D721Med (cell line): ENCODE data around the gene PHACTR3.

ENCODE experiments used
- DNase-seq: peaks from one replicate; pipeline ENCODE4 v3.0.0; 2011; ENCODE audit warnings: low spot score; ENCODE audit not compliant: insufficient read length
- FAIRE-seq: peaks from 2 replicates; lab custom pipeline; 2011; peaks lifted over from hg19 to GRCh38; lab: Jason Lieb, UNC
- TF ChIP-seq, protein P1 (sequence below): IDR thresholded peaks from 2 replicates; pipeline ENCODE4 v1.5.1; 2012; ENCODE audit warnings: mild to moderate bottlenecking, control low read depth; ENCODE audit not compliant: insufficient read depth; ENCODE audit errors: missing control alignments

The PHACTR3 gene

DNA sequence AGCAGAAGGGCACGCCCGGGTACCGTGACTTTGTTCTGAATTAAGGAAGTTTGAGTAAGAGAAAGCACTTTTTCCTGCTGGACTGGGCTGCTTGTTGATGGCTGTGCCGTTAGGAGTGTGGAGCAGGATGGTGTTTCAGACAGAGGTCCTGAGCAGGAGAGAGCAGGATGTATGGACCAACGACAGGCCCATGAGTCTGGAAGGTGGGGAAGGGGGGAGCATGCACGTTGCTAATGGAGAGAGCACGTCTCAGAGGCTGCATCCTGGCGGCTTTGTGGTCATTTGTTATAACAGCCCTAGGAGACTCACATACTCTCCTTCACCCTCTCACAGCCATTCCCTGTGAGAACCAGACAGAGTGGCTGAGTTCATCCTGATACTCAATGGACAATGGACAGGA lies 56.8 kb downstream of the PHACTR3 start:
- TF ChIP-seq, protein P1, sequence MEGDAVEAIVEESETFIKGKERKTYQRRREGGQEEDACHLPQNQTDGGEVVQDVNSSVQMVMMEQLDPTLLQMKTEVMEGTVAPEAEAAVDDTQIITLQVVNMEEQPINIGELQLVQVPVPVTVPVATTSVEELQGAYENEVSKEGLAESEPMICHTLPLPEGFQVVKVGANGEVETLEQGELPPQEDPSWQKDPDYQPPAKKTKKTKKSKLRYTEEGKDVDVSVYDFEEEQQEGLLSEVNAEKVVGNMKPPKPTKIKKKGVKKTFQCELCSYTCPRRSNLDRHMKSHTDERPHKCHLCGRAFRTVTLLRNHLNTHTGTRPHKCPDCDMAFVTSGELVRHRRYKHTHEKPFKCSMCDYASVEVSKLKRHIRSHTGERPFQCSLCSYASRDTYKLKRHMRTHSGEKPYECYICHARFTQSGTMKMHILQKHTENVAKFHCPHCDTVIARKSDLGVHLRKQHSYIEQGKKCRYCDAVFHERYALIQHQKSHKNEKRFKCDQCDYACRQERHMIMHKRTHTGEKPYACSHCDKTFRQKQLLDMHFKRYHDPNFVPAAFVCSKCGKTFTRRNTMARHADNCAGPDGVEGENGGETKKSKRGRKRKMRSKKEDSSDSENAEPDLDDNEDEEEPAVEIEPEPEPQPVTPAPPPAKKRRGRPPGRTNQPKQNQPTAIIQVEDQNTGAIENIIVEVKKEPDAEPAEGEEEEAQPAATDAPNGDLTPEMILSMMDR, result no peak
- DNase-seq (no peak), FAIRE-seq (no peak)

DNA sequence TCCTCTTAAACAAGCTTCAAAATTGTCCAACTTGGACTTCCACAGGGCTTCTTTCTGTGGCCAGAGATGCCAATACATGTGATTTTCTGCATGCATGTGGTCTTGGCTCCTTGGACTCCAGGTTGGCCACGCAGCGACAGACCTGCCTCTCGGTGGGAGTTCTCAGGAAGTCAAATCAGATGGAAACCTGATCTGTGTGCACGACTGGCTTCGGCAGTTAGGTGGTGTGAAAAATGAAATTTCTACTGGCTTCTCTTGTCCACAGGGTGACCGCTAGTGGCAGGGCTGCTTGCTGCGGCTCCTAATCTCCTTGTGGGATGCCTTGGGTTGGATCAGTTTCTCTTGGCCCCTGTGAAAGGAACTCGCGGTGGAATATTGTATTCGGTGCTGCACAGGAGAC lies 57.3 kb downstream of the PHACTR3 start:
- TF ChIP-seq, protein P1, result no peak
- DNase-seq (no peak), FAIRE-seq (no peak)

DNA sequence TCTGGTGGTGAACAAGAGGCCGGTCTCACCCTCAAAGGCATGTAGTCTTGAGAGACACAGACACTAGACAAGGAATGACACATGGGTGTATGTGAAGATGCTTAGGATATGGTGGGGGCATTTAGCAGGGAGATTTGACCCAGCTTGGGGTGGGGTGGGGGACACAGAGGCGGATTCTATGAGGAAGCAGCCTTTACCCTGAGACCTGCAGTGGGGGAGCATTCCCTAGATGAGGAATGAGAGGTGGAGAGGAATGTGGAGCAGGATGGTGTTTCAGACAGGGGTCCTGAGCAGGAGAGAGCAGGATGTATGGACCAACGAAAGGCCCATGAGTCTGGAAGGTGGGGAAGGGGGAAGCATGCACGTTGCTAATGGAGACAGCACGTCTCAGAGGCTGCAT lies 57.8 kb downstream of the PHACTR3 start:
- FAIRE-seq (no peak), DNase-seq (no peak)
- TF ChIP-seq, protein P1, result no peak

DNA sequence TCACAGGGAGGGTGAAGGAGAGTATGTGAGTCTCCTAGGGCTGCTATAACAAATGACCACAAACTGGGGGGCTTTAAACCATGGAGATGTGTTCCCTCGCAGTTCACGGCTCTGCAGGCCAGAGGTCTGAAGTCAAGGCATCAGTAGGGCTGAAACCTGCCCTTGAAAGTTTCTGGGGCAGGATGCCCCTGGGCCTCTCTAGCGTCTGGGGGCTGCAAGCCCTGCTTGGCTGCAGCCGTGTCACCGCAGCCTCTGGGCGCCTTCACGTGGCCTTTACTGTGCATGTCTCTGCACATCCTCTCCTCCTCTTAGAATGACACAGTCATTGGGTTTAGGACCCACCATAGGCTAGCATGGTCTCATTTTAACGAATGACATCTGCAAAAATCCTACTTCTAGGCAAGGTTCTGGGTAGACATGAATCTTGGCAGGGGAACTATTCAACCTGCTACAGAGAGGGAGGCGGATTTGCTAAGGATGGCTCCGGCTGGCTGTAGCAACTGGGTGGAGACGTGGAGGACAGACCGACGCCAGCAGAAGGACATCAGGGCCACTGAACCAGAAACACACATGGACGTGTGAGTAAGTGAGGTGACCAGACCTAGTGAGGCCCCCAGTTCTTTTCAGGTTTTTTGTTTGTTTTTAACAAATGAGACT lies 58.6 kb downstream of the PHACTR3 start:
- FAIRE-seq (no peak), DNase-seq (no peak)
- TF ChIP-seq, protein P1, result no peak

DNA sequence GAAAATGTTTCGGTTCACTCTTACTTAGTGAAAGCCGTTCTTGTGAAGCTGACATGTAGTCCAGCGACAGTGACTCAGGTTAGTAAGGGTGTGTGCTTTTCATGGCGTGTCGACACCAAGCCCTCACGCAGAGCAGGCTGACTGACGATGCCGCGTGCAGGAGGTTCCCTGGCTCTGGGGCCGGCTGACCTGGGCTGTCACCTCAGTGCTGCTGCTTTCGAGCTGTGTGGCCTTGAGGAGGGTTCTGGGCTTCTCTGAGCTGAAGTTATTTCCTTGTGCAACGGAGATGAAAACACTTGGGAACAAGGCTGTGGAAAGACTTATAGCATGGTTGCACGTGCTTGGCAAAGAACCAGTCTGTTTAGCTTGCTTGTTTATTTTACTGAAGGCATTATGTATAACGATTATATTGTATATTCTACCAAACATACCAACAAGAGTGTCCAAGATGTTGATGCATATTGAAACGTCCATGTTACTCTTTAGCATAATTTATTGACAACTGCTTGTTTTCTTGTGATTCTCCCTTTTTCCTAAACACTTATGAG lies 59.2 kb downstream of the PHACTR3 start:
- DNase-seq (no peak), FAIRE-seq (no peak)
- TF ChIP-seq, protein P1, result no peak

DNA sequence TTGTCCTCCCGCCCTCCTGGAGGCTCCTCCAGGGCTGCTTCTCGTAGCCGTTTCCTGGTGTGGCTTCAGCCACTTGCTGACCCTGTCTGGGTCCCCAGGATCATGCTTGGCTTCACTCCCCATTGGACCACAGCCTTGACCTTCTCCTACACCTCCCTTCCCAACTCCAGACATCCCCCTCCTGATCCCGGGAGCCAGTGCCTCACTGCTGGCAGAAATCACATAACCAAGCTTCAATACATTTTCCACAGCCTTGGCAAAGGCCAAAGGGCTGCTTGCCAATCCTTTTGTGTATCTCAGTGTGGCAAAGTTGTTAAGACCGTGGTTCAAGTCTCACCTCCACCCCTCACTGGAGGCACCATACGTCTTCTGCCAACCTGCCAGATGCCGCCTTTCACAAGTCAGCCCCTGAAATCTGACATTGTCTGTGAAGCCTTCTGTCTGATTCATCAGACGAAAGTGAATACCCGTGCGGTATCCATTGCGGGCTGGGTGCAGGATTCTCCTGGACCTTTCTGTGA lies 60.1 kb downstream of the PHACTR3 start:
- DNase-seq (no peak), FAIRE-seq (no peak)

More for the DNA sequence above, 60.1 kb downstream of the PHACTR3 start:
- TF ChIP-seq, protein P1, result no peak
